Limb (tissue), 2 donors: ENCODE results near the gene TOM1L2.
"Not testable (repeated sequence)": the region's sequence is repeated elsewhere in the genome, so short reads cannot be mapped to it uniquely, and the experiment has no call there.

Experiments
- DNase-seq, 2 donors: peaks; one replicate each; pipeline ENCODE4 v3.0.0-alpha.2; 2016; ENCODE audit errors: extremely low spot score in 2 of 2

TOM1L2 gene

DNA sequence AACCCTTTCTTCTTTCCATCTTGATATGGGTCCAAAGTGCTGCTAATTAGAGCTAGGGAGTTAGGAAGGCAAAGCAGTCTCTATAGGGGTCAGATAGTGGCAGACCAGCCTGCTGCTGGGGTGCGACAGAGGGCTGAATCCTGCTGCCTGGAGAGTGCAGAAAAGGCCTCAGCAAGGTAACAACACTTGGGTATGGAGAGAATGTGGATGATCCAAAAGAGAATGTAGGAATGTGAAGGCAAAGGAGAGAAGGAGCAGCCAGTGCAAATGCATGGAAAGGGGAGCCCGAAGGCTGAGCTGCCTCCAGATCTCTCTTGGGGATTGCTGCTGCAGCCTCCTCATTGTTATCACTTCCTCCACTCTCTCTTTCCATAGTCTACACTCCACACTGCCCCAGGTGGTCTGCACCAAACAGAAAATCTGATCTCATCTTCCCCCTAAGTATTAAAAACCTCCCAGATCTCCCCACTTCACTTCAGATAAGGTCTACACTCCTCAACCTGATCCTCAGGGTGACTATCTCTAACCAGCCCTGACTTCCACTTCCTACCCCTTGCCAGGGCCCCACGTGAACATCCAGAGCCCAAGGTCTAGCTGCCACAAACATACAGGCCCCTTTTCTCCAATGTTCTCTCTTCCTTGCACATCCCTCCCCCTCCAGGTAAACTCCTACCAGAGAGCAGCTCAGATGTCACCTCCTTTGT lies 28.8 kb downstream of the TOM1L2 start:
- no peak for DNase-seq

DNA sequence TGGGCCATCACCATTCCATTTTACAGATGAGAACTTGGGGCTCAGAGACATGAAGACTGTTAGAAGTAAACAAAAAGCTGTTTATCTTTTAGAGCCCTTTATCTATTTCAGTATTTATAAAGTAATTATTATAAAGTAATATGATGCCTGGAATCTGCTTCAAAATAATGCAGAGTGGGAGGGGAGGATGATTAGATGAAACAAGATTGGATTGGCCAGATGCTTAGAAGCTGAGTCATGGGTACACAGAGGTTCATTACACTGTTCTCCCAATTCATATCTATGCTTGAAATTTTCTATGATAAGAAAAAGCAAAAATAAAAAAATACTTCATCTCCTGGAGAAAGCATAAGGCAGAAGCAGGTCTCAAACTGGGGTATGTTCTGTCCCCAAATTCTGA lies 29.4 kb downstream of the TOM1L2 start:
- DNase-seq, result no peak

DNA sequence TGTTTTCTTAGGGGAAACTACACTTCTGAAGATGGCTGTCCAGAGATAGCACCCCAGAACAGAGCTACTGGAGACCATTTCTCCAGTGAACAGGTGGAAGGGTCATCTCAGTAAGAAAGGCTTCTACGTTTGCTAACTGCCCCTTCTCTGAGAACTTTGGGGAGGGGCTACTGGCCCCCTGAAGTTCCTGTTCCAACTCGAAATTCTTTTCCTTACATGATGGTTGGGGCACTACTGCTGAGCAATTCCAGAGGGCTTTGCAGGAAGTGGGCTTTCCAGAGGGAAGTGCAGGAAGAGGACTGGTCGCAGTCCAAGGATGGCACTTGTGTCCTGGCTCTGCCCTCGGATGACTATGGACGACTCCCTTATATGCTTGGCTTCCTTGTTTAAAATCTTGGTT lies 31.2 kb downstream of the TOM1L2 start:
- DNase-seq, result no peak

DNA sequence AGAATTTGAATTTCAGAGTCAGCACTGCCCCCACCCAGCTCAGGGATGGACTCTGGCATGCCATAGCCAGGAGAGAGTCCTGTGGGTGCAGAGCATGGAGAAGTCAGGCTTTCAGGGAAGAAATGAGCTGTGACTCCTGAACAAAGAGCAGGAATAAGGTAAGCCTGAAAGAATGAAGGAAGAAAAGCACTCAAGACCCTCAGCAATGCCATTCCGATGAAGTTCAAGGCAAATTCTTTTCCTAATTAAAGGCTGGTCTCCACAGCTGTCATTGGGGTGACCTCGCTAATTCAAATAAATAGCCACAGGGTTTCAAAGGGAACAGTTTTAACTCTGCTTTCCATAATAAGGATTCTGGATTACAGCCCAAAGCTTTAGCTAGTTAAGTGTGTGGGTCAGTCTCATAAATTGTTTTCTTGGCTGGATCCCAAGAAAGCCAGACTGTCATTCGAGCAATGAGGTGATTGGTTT lies 31.7 kb downstream of the TOM1L2 start:
- DNase-seq, result peak in 1 of 2 donors; percentile 45

DNA sequence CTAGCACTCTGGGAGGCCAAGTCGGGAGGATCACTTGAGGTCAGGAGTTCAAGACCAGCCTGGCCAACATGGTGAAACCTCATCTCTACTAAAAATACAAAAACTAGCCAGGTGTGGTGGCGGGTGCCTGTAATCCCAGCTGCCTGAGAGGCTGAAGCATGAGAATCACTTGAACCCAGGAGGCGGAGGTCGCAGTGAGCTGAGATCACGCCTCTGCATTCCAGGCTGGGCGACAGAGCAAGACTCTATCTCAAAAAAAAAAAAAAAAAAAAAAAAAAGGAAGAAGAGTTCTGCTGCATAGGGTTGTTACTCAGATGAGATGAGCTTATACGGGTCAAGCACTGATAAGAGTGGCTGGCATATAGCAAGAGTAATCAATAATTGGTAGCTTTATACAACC lies 32.3 kb downstream of the TOM1L2 start:
- DNase-seq, result not testable (repeated sequence)

DNA sequence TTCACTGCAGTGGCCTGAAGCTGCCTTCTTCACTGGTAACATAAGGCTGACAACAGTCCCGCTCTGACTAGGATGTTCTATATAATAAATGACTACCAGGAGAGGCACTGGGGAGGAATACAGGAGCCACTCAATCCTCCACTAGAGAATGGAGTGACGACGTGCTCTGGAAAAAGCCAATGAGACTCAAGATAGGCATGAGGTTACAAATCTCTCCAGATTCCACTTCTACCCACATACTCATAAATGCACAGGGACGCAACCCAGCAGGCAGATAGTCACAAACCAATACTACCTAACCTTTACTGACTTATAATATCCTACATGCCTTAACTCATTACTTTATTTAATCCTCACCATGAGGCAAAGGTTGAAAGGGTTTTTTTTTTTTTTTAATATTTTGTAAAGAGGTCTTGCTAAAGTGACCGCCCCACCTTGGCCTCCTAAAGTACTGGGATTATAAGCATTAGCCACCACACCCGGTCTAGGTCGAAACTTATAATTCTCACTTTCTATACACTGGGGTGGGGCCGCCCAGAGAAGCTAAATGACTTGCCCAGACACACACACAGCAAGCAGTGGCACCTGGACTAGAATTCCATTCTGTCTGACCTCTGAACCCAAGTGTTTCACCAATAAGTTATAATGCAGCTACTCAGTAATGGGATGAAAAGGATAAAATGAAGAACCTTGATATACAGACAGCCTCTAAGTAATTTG lies 33.7 kb downstream of the TOM1L2 start:
- DNase-seq, result no peak

DNA sequence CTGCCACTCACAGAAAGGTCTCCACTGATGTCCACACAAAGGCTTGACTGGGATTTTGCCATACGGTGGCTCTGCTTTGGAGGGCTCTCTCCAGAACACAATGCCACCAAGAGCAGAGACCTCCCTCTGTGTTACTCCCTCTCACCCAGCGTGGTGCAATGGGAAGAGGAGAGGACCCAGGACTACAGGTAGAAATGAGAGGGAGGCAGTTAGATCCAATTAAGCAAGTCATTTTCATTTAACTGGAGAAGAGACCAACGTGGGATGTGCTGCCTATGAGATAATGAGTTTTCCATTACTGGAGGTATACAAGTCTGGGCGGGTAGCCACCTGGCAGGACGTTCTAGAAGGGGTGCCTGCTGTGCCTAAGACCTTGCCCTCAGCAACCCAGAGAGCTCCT lies 34.2 kb downstream of the TOM1L2 start:
- no peak for DNase-seq

DNA sequence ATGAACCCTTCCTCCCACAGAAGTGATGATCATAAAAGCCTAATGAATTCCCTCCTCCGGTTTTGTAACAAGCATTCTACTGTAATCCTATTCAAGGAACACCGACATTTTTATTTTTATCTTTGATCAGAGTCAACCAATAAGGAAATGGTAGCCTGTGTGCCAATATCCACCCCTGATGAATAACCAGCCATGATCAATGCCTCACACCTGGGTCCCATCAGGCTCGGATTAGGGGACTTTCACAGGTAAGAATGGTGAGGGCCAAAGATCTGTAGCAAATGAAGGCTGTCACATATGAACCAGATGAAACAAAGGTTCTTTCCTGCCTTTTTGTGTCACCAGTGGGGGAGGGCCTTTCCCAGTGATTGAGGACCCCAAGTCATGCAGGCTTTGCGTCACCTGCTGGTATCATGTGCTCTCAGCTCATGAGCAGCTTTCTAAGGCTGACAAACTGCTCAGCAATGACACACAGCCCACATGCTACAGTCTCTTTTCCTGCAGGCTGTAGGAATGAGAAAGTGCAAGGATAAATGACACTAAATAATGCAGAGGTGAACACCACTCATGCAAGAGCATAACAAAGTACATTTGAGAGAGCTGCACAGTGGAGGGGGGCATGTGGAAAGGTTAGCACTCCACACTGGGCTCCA lies 34.9 kb downstream of the TOM1L2 start:
- DNase-seq, result no peak

DNA sequence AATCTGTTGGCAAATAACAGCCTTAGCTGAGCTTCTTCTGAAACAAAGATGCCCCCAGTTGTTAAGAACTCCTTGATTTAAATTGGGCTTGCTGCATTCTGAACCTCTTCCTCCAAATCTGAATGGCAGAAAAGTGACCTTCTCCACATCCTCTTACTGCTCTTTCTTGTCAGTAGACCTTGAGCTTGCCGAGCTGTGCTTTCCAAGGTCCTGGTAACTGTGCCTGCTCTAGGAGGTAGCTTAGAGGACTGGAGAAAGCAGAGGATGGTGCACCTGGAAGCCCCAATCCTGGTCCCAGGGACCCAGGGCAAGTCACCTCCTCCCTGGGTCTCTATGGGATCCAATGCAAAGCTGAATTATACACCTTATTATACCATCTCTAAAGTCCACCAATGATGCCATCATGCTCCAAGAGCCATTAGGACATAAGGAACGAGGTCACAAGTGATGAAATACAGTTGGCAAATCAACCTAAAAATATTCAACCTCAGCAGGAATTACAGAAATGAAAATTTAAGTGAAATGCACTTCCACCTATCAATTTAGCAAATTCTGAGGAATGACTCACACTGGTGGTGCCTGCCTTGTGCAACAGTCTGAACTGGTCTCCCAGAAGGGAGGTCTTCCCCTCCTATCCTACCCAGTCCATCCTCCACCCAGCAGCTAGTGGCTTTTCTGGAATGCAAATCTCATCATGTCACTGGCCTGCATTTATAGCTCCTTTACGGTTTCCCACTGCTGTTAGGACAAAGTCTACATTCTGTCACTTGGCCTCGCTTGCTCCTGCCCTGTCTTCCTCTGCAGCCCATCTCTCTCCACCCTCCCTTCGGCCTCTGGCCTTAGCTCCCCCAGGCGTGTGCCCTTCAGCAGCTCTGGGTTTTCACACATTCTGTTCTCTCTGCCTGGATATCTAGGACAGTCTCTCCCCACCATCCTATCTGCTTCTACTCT lies 36.6 kb downstream of the TOM1L2 start:
- no peak for DNase-seq

DNA sequence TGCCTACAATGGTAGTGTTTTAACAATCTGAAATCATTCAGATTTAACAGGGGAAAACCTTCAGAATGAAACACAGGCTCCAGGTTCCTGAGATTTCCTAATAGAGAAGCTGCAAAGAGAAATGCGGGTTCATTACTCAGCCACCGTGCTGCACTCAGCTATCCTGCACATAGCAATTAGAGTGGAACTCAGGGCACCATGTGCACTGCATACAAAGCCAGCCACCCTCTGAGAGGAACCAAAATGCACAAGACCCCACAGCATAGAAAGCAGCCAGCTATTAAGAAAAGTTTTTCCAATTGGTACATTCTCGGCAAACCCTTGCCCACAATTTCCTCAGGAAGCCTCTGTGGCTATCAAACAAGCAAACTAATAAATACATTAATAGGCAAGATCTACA lies 37.4 kb downstream of the TOM1L2 start:
- DNase-seq, result no peak

DNA sequence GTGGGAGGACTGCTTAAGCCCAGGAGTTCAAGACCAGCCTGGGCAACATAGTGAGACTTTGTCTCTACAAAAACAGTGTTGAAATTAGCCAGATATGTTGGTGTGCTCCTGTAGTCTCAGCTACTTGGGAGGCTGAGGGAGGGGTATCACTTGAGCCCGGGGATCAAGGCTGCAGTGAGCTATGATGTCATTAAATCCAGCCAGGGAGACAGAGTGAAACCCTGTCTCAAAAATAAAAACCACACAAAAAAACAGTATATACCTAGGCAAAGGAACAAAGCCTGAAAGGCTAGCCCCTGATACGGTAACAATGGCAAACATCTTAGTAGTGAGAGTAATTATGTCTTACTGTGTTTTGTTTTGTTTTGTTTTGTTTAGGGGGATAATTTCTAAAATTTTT lies 38.0 kb downstream of the TOM1L2 start:
- DNase-seq, result no peak

DNA sequence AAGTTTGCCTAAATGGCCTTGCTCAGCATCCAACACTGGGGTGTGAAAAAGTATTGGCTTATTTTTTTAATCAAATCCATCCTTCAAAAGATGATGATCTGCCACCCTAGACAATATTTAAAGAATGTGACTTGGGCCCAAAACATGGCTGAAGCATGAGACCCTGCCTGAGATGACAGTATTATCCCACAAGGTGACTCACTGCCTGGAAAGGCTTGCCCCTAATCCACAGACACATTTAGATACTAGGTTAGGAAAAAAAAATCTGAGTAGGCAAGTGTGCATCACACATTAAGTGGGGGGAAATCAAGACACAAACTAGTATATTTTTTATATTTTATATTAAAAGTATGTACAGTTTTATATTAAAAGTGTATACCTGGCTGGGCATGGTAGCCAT lies 38.4 kb downstream of the TOM1L2 start:
- DNase-seq, result no peak

DNA sequence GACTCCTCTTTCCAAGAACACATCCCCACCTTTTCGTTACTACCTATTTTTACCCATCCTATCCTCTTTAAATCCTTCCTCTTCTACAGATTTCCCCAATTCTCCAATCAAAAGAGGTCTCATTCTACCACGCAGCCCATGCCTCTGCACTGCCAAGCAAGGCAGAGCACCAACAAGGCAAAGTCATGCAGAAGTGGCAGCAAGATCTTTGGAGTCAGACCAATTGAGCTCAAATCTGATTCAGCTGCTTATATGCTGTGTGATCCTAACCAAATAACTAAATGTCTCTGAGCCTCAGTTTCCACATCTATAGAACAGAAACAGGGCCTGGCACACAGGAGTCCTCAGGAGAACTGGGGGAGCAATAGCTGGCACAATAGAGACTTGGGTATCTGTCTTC lies 41.0 kb downstream of the TOM1L2 start:
- no peak for DNase-seq

DNA sequence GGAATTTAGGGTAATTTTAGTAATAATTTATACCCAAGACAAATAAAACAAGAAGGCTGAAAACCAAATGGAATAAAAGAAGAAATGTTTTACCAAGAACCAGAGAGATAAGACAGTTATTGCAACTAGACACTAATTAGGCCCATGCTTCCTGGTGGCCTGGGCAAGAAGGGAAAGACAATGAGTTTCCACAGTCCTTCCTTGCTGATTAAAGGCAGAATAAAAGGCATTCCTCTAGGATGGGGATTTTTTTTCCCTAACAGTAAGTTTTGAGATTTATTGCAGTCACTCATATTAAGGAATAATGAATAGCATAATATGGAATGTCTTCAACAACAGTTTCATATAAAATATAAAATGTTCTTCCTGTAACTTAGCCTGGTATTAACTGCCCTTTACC lies 41.5 kb downstream of the TOM1L2 start:
- no peak for DNase-seq

DNA sequence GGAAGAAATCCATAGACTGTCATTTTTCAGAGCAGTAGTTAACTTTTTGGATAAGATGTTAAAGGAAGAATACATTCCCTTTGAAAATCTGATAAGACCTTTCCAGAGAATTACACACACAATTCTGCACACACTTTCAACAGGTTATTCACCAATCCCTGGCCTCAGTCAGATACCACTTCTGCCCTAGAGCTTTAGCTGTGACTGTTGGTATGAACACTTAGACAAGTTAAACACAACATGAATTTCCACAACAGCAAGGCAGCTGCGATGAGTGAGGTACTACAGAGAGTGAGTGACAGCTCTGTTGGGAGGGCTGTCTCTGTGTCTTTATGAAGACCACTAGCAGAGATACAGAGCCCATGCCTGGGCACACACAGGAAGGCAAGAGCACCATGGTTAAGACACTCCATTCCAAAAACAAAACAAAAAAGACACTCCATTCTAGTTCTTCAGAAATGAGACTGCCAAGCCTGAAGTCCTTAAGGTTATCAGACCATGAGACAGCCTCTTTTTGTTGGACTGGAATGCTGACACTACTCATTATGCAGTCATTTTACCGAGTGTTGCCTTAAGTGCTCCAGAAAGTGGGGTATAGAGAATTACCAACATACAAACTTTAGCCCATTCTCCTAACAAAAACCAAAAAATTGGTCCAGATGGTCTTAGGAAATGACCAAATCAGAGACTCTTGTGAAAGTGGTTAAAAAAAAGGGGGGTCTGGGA lies 42.4 kb downstream of the TOM1L2 start:
- no peak for DNase-seq

DNA sequence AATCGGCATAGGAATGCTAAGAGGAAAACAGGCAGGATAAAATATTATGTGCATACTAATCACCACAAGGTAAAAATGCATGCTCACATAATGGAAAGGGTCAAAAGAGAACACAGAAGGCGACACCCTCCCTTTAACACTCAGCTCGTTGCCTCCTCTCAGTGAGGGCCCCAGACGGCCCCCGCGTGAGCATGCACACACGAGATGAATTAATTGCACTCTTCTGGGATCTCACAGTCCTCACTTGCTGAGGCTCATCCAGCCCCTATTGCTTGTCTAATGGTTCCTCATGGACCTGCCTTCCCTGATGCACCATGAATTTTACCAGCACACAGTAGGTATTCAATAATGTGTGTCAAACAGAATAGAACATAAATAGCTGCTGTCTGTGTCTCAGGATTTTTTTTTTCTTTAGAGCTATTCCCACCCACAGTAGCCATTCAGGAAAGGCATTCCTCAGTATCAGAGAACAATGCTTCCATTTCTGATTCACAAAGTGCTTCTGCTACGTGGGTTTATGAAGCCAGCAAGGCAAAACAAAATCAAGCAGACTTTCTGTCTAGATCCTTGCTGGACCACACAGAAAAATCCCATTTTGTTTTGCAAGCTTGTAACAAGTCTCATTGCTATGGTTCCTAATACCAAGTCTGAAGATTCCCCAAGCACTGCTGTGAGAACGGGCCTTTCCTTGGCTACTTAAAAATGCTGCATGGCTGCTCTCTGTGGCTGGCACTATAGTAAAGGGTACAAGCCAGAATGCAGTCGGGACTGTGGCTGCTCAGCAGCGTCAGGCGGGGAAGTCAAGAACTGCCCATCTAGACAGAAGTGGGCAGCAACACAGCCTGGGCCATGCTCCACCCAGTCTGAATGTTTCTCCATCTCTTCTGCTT lies 43.6 kb downstream of the TOM1L2 start:
- DNase-seq, result no peak

DNA sequence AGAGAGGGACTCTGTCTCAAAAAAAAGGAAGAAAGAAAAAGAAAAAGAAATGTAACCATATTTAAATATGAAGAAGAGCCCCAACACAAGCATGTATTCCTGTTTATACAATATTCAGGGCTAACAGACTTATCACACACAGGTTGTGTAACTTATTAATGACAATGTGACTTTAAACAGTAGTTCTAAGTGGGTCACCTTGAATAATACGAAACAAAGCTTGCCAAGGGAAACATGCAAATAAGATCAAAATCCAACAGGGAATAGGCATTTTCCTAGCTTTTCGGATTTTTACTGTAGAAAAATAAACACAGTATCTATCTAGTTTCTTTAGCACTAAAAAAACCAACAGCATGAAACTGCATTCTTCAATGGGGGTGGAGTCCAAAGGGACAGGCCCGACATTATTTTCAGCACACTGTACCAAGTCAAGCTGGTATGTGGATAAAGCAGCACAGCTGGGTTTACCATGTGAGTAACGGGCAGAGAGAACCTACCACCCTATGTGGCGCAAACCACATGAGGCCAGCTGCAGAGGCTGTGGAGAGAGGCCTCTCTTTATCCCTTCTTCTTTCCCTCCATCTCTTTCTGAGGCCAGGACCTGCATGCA lies 45.3 kb downstream of the TOM1L2 start:
- no peak for DNase-seq

DNA sequence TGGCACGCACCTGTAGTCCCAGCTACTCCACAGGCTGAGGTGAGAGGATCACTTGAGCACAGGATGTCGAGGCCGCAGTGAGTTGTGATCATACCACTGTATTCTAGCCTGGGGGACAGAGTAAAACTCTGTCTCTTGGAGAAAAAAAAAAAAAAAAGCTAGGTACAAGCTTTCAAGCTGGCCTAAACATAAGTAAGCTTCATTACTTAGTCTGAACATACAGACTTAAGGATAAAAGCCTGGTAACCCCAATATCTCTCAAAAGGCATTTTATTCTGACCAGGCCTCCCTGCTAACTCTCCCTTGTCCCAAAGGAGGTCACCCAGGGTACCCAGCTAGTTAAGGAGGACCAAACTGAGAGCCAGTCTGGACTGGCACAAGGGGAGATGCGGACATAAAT lies 46.2 kb downstream of the TOM1L2 start:
- DNase-seq, result no peak

DNA sequence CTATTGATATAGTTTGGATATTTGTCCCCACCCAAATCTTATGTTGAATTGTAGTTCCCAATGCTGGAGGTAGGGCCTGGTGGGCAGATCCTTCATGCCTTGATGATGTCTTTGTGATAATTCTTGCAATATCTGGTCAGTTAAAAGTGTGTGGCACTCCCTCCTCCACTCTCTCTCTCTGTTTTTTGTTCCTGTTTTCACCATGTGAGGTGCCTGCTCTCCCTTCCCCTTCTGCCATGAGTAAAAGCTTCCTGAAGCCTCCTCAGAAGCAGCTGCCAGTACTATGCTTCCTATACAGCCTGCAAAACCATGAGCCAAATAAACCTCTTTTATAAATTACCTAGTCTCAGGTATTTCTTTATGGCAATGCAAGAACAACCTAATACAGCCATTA lies 47.3 kb downstream of the TOM1L2 start:
- DNase-seq, result no peak
